Stomach (tissue), 9 donors: Measurements from ENCODE around the gene MAPK14. TPM values are rescaled to one million over a fixed set of nuclear protein-coding genes. Genes with fewer than 3 reads are reported as not detected.

Experiments
- DNase-seq, 2 donors: peaks; one replicate each; pipeline versions ENCODE4 v3.0.0 to v3.0.0-alpha.2; 2013 to 2019
- H3K27ac ChIP-seq, 5 donors: fragments of 200-600 bp in 4 of 5; sonication (generic) in 4 of 5; one replicate each; pipeline ENCODE4 v1.5.1; 2013 to 2019; ENCODE audit warnings: mild to moderate bottlenecking in 1 of 5, moderate library complexity in 1 of 5
- H3K27me3 ChIP-seq, 3 donors: fragments of 200-600 bp; sonication (generic); one replicate each; pipeline ENCODE4 v1.5.1; 2017 to 2019; ENCODE audit warnings: mixed run types in 1 of 3
- H3K36me3 ChIP-seq, 4 donors: fragments of 200-600 bp; sonication (generic); 1 replicate in 3 of 4; 2 replicates in 1 of 4; pipeline ENCODE4 v1.5.1; 2016 to 2019
- H3K4me1 ChIP-seq, 4 donors: fragments of 200-600 bp; sonication (generic); one replicate each; pipeline ENCODE4 v1.5.1; 2016 to 2019
- H3K4me3 ChIP-seq, 4 donors: fragments of 200-600 bp; sonication (generic) in 3 of 4; one replicate each; pipeline ENCODE4 v1.5.1; 2016 to 2019; ENCODE audit warnings: mild to moderate bottlenecking in 1 of 4
- H3K9me3 ChIP-seq, 4 donors: fragments of 200-600 bp; sonication (generic); one replicate each; pipeline ENCODE4 v1.5.1; 2016 to 2019
- EP300 ChIP-seq: sonication (generic); formaldehyde crosslinking; IDR thresholded peaks from one replicate; pipeline ENCODE4 v1.6.1; 2017; ENCODE audit warnings: antibody characterized with exemption
- POLR2A ChIP-seq, 4 donors: fragments of 450-650 bp; IDR thresholded peaks; one replicate each; pipeline ENCODE4 v1.6.1; 2016; ENCODE audit warnings: antibody characterized with exemption in 4 of 4, control low read depth in 2 of 4, mild to moderate bottlenecking in 1 of 4, moderate library complexity in 1 of 4
- POLR2AphosphoS5 ChIP-seq, 3 donors: sonication (generic); formaldehyde crosslinking; IDR thresholded peaks; one replicate each; pipeline ENCODE4 v1.6.1; 2016; ENCODE audit warnings: antibody characterized with exemption in 3 of 3
- WGBS, 5 donors: extraction: QIAGEN DNeasy Blood & Tissue Kit in 3 of 5; methylation state at CpG; one replicate each; pipeline versions ENCODE4 v1.1.5 to v1.1.7; 2013 to 2018; 5-methylcytosine and 5-hydroxymethylcytosine counted together
- intact Hi-C: fragments of 100-400 bp; cut with DNase I; formaldehyde crosslinking; loops from one replicate; pipeline ENCODE4 v1.15.1; 2023; ENCODE audit warnings: low total_unique reads
- polyA plus RNA-seq, 3 donors: library from polyadenylated mRNA; stranded (reverse); fragments of 200-250 nt; gene quantifications; one replicate each; pipeline ENCODE4 v1.2.3, GENCODE V29; 2013
- total RNA-seq, 5 donors: library from RNA; depleted of rRNA; stranded (reverse); fragments of >200 nt; gene quantifications; one replicate each; pipeline versions ENCODE4 v1.1.0 to v1.2.3, GENCODE V29; 2014 to 2016
- TF ChIP-seq, protein P1 (sequence below), 7 experiments: fragments of 450-650 bp in 4 of 7; fragments of 200-600 bp in 3 of 7; sonication (generic) in 3 of 7; IDR thresholded peaks; one replicate each; pipeline ENCODE4 v1.5.1; 2016 to 2019; ENCODE audit warnings: antibody characterized with exemption in 7 of 7, control low read depth in 2 of 7, mild to moderate bottlenecking in 1 of 7
- donor health status: healthy with polysubstance abuse.
- donor health status: Bipolar disorder and iron deficiency.
- donor health status: healthy.

MAPK14 gene
- total and polyA plus RNA-seq, 8 donors = 12.3 to 297 (median 35.9) TPM

DNA sequence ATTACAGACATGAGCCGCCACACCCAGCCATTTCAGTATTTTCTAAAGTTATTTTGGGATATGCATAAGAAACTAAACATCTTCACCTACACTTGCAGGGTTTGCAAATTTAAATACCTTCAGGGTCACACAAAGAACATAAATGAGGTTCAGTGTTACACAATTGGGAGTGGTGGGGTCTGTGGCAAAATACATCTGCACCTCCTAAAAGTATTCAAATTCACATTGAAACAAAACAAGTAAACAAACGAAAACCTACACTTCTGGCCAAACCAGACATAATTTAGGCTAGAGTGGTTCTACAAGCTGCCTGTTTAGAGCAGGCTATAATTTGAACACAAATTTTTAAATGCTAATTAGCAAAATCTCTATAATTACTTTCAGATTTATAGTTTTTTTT lies 34.6 kb downstream of the MAPK14 start:
- 92 to 98% (median 96%) methylated on average over 2 of the region's 2 CpGs for WGBS, 5 donors

DNA sequence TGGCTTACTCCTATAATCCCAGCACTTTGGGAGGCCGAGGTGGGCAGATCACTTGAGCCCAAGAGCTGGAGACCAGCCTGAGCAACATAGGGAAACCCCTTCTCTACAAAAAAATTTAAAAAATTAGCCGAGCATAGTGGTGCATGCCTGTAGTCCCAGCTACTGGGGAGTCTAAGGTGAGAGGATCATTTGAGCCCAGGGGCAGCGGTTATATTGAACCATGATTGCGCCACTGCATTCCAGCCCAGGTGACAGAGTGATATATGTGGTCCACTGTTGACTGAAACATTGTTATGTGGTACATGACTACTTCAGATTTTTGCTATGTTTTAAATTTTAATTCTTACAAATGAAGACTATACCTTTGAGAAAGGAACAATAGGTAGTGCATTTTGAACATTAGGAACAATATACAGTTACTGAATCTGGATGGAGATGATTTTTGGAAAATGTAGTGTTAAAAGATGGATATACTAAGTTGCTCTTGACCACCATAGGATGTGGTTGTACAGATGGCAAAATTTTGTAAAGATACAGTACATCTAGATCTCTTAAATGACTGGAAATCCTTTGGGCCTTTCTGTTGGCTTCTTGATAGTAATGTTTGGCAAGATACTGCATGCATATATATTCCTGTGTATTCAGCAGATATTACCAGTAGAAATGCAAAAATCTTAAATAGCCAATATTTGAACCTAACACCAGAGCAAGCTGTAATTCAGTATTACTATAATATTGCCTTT lies 35.9 kb downstream of the MAPK14 start:
- TF ChIP-seq EP300 (no peak), POLR2A (IDR thresholded peaks at IDR 0.05) (no peak), POLR2AphosphoS5 (IDR thresholded peaks at IDR 0.05) (no peak)
- TF ChIP-seq, protein P1, sequence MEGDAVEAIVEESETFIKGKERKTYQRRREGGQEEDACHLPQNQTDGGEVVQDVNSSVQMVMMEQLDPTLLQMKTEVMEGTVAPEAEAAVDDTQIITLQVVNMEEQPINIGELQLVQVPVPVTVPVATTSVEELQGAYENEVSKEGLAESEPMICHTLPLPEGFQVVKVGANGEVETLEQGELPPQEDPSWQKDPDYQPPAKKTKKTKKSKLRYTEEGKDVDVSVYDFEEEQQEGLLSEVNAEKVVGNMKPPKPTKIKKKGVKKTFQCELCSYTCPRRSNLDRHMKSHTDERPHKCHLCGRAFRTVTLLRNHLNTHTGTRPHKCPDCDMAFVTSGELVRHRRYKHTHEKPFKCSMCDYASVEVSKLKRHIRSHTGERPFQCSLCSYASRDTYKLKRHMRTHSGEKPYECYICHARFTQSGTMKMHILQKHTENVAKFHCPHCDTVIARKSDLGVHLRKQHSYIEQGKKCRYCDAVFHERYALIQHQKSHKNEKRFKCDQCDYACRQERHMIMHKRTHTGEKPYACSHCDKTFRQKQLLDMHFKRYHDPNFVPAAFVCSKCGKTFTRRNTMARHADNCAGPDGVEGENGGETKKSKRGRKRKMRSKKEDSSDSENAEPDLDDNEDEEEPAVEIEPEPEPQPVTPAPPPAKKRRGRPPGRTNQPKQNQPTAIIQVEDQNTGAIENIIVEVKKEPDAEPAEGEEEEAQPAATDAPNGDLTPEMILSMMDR (IDR thresholded peaks at IDR 0.05) = no peak
- H3K4me3 ChIP-seq = no peak overlapping the region
- H3K27me3 ChIP-seq = no peaks in the 10 kb centered on the region
- WGBS, 5 donors = 93 to 100% (median 98%) methylated on average over 4 of the region's 4 CpGs
- intact Hi-C loops = no loop called here
- no peak overlapping the region for H3K27ac ChIP-seq
- no peak for DNase-seq
- H3K9me3 ChIP-seq = no peaks in the 10 kb centered on the region
- H3K36me3 ChIP-seq = peaks cover 0 to 27% (median 23%) of the 10 kb centered on the region in 4 donors
- peaks cover 34 to 84% (median 61%) of the 10 kb centered on the region in 4 donors for H3K4me1 ChIP-seq

More for the DNA sequence above, 34.6 kb downstream of the MAPK14 start:
- no peak for DNase-seq
- no peaks in the 10 kb centered on the region for H3K9me3 ChIP-seq
- H3K4me3 ChIP-seq = peak overlapping the region in 1 of 4 donors; percentile 1
- no peak overlapping the region for H3K27ac ChIP-seq
- peaks cover 0 to 27% (median 23%) of the 10 kb centered on the region in 4 donors for H3K36me3 ChIP-seq
- H3K27me3 ChIP-seq = no peaks in the 10 kb centered on the region
- no peak for TF ChIP-seq POLR2A (IDR thresholded peaks at IDR 0.05)
- TF ChIP-seq POLR2AphosphoS5 (IDR thresholded peaks at IDR 0.05) = no peak
- TF ChIP-seq, protein P1 (IDR thresholded peaks at IDR 0.05) = no peak
- no peak for TF ChIP-seq EP300
- peaks cover 26 to 80% (median 57%) of the 10 kb centered on the region in 4 donors for H3K4me1 ChIP-seq
- intact Hi-C loops = no loop called here

DNA sequence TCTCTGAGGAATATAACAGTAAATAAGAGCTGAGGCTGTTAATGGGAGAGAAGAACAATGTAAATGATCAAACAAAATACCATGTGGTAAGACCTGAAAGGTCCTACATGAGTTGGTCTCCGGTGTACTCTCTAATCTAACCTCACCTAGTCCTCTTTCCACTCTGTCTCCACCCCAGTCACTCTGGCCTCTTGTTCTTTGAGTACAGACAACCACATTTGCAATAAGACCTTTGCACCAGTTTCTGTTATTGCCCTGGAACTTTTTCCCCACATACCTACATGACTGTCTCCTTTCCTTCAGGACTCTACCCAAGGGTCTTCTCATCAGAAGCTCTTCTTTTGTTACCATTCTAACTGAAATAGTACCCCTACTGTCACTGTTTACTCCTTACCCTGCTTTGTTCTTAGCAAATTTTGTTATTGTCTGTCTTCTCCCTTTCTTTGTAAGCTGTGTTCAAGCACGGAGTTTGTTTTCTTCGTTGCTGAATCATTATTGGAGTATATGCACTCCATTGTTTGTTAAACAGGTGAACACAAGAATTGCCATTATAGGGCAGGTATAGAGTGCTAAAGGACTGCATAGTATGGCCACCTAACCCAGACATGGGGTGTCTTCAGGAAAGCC lies 37.3 kb downstream of the MAPK14 start:
- H3K27ac ChIP-seq = peak overlapping the region in 1 of 5 donors; percentile 39
- H3K36me3 ChIP-seq = peaks cover 0 to 16% (median 11%) of the 10 kb centered on the region in 4 donors
- H3K27me3 ChIP-seq = no peaks in the 10 kb centered on the region
- TF ChIP-seq POLR2AphosphoS5 (IDR thresholded peaks at IDR 0.05) = no peak
- TF ChIP-seq, protein P1 (IDR thresholded peaks at IDR 0.05) = no peak
- TF ChIP-seq EP300 = no peak
- TF ChIP-seq POLR2A (IDR thresholded peaks at IDR 0.05) = no peak
- H3K9me3 ChIP-seq = no peaks in the 10 kb centered on the region
- H3K4me1 ChIP-seq = peaks cover 41 to 95% (median 69%) of the 10 kb centered on the region in 4 donors
- peak in 1 of 2 donors; percentile 58 for DNase-seq
- WGBS, 5 donors = 41 to 66% (median 50%) methylated on average over 3 of the region's 3 CpGs
- H3K4me3 ChIP-seq = no peak overlapping the region
- intact Hi-C loops = no loop called here

DNA sequence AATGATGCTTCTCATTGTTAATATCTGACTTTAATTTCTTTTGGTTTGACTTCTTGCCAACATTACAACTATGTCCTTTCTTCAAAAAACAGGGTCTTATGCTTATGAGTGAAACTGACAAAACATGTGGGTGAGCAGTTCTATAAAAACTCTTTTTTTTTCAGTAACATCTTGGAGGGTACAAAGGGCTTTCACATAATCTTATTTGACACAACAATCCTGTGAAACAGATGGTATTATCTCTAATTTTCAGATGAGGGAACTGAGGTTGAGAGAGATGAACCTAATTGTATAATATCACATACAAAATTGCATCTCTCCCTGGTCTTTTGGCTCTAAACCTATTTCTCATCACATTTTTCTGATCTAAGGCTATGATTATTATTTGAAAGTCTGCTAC lies 38.3 kb downstream of the MAPK14 start:
- no peak for DNase-seq

More for the DNA sequence above, 38.3 kb downstream of the MAPK14 start:
- no peaks in the 10 kb centered on the region for H3K9me3 ChIP-seq
- H3K4me3 ChIP-seq = no peak overlapping the region
- intact Hi-C loops = no loop called here
- peaks cover 43 to 95% (median 71%) of the 10 kb centered on the region in 4 donors for H3K4me1 ChIP-seq
- TF ChIP-seq EP300 = no peak
- no peak for TF ChIP-seq POLR2AphosphoS5 (IDR thresholded peaks at IDR 0.05)
- TF ChIP-seq, protein P1 (IDR thresholded peaks at IDR 0.05) = no peak
- no peak for TF ChIP-seq POLR2A (IDR thresholded peaks at IDR 0.05)
- H3K27ac ChIP-seq = no peak overlapping the region
- no peaks in the 10 kb centered on the region for H3K27me3 ChIP-seq
- H3K36me3 ChIP-seq = peaks cover 0 to 8% (median 5%) of the 10 kb centered on the region in 4 donors
